Measurements from ENCODE around the gene LYPD3. TPM values are rescaled to one million over a fixed set of nuclear protein-coding genes. Genes with fewer than 3 reads are reported as not detected.

LYPD3 gene
- total RNA-seq, 1 experiment from 2014 or later = 0.46 TPM

GRCh38 chr19:43490759-43491158, 25.4 kb upstream of the LYPD3 start:
- ATAC-seq (no peak), DNase-seq (ENCODE audit: low read depth, low spot score) (no peak)
- TF ChIP-seq SIN3A (IDR thresholded peaks at IDR 0.05; ENCODE audit: borderline replicate concordance, insufficient read depth, low read depth, low read length) (no peak), CTCF (IDR thresholded peaks at IDR 0.05) (no peak), POLR2AphosphoS5 (IDR thresholded peaks at IDR 0.05; ENCODE audit: low read depth, low read length) (no peak), TCF7L2 (IDR thresholded peaks at IDR 0.05; ENCODE audit: low read depth, low read length) (no peak), REST (IDR thresholded peaks at IDR 0.05; ENCODE audit: insufficient read depth in 1 of 2, low read depth in 2 of 2, low read length in 1 of 2) (no peak)
- no peaks in the 10 kb centered on the region for H3K36me3 ChIP-seq (ENCODE audit: control insufficient read depth, insufficient read depth, low read length)
- H3K9me3 ChIP-seq (ENCODE audit: control insufficient read depth, insufficient read depth, low read depth, low read length) = no peaks in the 10 kb centered on the region
- intact Hi-C loops (cut with micrococcal nuclease; ENCODE audit: unreplicated experiment) = no loop called here
- CTCF ChIA-PET = no interaction called here
- BruUV-seq (replicated peaks) = no TSS peak
- H3K4me1 ChIP-seq (ENCODE audit: control insufficient read depth, insufficient read depth, low read length) = no peaks in the 10 kb centered on the region
- H3K27ac ChIP-seq (ENCODE audit: low read length) = no peak overlapping the region
- POLR2A ChIA-PET = no interaction called here
- H3K27me3 ChIP-seq (ENCODE audit: control insufficient read depth, insufficient read depth, low read length) = no peaks in the 10 kb centered on the region
- in situ Hi-C loops (cut with HindIII; ENCODE audit: low pct_unique_long_range_greater_than_20kb, low sequenced_read_pairs) = no loop called here
- H3K4me3 ChIP-seq (ENCODE audit: low read depth in 2 of 2, low read length in 2 of 2) = no peak overlapping the region

- intact Hi-C loops (cut with micrococcal nuclease; ENCODE audit: unreplicated experiment) (no loop called here), in situ Hi-C loops (cut with HindIII; ENCODE audit: low pct_unique_long_range_greater_than_20kb, low sequenced_read_pairs) (no loop called here)
- Histone ChIP-seq H3K27ac (ENCODE audit: low read length) (no peak overlapping the region), H3K27me3 (ENCODE audit: control insufficient read depth, insufficient read depth, low read length) (no peaks in the 10 kb centered on the region), H3K4me1 (ENCODE audit: control insufficient read depth, insufficient read depth, low read length) (no peaks in the 10 kb centered on the region), H3K4me3 (ENCODE audit: low read depth in 2 of 2, low read length in 2 of 2) (no peak overlapping the region), H3K9me3 (ENCODE audit: control insufficient read depth, insufficient read depth, low read depth, low read length) (no peaks in the 10 kb centered on the region), H3K36me3 (ENCODE audit: control insufficient read depth, insufficient read depth, low read length) (no peaks in the 10 kb centered on the region)
- no TSS peak for BruUV-seq (replicated peaks)
- ChIA-PET POLR2A (no interaction called here), CTCF (no interaction called here)
- TF ChIP-seq SIN3A (IDR thresholded peaks at IDR 0.05; ENCODE audit: borderline replicate concordance, insufficient read depth, low read depth, low read length) (no peak), TCF7L2 (IDR thresholded peaks at IDR 0.05; ENCODE audit: low read depth, low read length) (no peak), POLR2AphosphoS5 (IDR thresholded peaks at IDR 0.05; ENCODE audit: low read depth, low read length) (no peak), REST (IDR thresholded peaks at IDR 0.05; ENCODE audit: insufficient read depth in 1 of 2, low read depth in 2 of 2, low read length in 1 of 2) (no peak), CTCF (IDR thresholded peaks at IDR 0.05) (no peak)
- no peak for ATAC-seq
- DNase-seq (ENCODE audit: low read depth, low spot score) = no peak
These were observed 24.7 kb upstream of the LYPD3 start for GRCh38 chr19:43489979-43490599.

Data from Panc1 (cell line).